Prostate gland (tissue), 2 donors: ENCODE results near the gene KRT72.

ENCODE experiments used
- POLR2AphosphoS5 ChIP-seq: sonication (generic); formaldehyde crosslinking; IDR thresholded peaks from one replicate; pipeline ENCODE4 v1.6.1; 2017; ENCODE audit warnings: antibody characterized with exemption
- TF ChIP-seq, protein P1 (sequence below), 4 experiments: fragments of 200-600 bp in 2 of 4; fragments of 450-650 bp in 2 of 4; sonication (generic) in 2 of 4; IDR thresholded peaks; 1 replicate in 3 of 4; 2 replicates in 1 of 4; pipeline ENCODE4 v1.5.1; 2016 to 2019; ENCODE audit warnings: antibody characterized with exemption in 4 of 4, mild to moderate bottlenecking in 2 of 4, moderate library complexity in 2 of 4

GRCh38 chr12:52585946-52586345, 15.3 kb downstream of the KRT72 start:
- TF ChIP-seq, protein P1, sequence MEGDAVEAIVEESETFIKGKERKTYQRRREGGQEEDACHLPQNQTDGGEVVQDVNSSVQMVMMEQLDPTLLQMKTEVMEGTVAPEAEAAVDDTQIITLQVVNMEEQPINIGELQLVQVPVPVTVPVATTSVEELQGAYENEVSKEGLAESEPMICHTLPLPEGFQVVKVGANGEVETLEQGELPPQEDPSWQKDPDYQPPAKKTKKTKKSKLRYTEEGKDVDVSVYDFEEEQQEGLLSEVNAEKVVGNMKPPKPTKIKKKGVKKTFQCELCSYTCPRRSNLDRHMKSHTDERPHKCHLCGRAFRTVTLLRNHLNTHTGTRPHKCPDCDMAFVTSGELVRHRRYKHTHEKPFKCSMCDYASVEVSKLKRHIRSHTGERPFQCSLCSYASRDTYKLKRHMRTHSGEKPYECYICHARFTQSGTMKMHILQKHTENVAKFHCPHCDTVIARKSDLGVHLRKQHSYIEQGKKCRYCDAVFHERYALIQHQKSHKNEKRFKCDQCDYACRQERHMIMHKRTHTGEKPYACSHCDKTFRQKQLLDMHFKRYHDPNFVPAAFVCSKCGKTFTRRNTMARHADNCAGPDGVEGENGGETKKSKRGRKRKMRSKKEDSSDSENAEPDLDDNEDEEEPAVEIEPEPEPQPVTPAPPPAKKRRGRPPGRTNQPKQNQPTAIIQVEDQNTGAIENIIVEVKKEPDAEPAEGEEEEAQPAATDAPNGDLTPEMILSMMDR (IDR thresholded peaks at IDR 0.05): no peak
- no peak for TF ChIP-seq POLR2AphosphoS5
